Amniotic epithelial cell (primary cell): ENCODE data around the gene NRARP.

Source experiments
- DNase-seq: peaks from one replicate; pipeline ENCODE4 v3.0.0-alpha.2; 2010; ENCODE audit warnings: low read depth

NRARP gene

GRCh38 chr9:137276473-137277328 lies 25.4 kb downstream of the NRARP start:
- no peak for DNase-seq

- no peak for DNase-seq
Measured at GRCh38 chr9:137275588-137276472, 26.2 kb downstream of the NRARP start.

GRCh38 chr9:137275203-137275587 lies 26.9 kb downstream of the NRARP start:
- no peak for DNase-seq

- DNase-seq: no peak
Measured at GRCh38 chr9:137273611-137274320, 28.3 kb downstream of the NRARP start.

- no peak for DNase-seq
Measured at GRCh38 chr9:137273095-137273490, 29.0 kb downstream of the NRARP start.

- DNase-seq: no peak
Measured at GRCh38 chr9:137272241-137273094, 29.6 kb downstream of the NRARP start.

- no peak for DNase-seq
Measured at GRCh38 chr9:137271696-137272076, 30.4 kb downstream of the NRARP start.

GRCh38 chr9:137270929-137271695 lies 31.0 kb downstream of the NRARP start:
- DNase-seq: no peak

GRCh38 chr9:137269231-137269772 lies 32.8 kb downstream of the NRARP start:
- peak; percentile 21 for DNase-seq

DNA sequence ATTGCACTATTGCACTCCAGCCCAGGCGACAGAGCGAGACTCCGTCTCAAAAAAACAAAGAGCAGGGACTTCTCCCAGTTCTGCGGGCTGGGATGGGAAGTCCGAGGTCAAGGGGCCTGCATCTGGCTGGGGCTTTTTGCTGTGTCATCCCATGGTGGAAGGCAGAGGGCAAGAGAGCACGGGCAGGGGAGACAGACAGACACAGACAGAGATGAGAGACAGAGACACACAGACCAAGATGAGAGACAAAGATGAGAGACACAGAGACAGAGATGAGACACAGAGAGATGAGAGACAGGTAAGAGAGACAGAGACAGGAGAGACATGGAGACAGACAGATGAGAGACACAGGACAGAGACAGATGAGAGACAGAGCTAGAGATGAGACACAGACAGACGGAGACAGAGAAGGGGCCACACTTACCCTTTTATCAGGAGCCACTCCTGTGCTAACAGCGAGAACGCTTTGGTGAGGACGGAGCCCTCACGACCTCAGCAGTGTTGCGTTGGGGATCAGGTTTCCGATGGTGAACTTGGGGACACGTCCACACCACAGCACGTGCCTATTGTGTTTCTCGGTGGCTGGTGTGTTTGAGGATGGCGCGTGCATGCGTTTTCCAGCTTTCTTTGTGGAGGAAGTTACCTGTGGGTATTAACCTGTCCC lies 33.4 kb downstream of the NRARP start:
- no peak for DNase-seq

- DNase-seq: peak; percentile 47
Measured at GRCh38 chr9:137267933-137268355, 34.1 kb downstream of the NRARP start.

GRCh38 chr9:137266585-137267453 lies 35.3 kb downstream of the NRARP start:
- DNase-seq: no peak

GRCh38 chr9:137266162-137266527 lies 35.9 kb downstream of the NRARP start:
- DNase-seq: no peak

DNA sequence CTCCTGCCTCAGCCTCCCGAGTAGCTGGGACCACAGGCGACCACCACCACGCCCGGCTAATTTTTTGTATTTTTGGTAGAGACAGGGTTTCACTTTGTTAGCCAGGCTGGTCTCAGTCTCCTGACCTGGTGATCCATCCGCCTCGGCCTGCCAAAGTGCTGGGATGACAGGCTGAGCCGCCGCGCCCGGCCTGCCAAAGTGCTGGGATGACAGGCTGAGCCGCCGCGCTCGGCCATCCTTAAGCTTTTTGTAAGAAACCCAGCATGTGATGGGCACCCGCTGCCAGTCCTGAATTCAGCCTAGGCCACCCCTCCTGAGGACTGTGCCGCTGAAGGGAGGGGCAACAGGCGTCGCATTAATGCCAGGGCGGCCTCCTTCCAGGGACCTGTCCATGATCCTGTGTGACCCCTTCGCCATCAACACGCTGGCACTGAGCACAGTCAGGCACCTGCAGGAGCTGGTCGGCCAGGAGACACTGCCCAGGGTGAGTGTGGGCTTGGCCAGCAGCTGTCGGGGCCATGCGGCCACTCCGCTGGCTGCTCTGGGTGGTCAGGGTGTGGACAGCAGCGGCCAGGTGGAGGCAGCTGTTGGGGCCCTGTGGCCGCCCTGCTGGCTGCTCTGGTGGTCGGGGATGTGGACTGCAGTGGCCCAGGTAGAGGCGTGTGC lies 36.4 kb downstream of the NRARP start:
- DNase-seq: no peak

DNA sequence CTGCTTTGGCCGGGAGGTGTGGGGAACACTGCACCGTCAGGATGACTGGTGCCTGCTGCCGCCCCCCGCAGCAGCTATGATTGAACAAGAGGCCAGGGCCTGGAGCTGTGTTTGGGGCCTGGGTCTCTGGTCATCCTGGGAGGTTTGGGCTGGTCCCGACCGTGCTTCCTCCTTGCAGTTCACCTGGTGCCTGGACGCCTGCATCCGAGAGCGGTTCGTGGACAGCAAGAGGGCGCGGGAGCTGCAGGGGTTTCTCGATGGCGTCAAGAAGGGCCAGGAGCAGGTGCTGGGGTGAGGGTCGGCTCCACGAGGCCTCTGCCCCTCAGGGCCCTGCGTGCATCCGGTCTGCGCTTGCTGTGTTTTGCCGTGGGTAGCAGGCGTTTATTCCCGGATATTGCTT lies 38.0 kb downstream of the NRARP start:
- DNase-seq: no peak

DNA sequence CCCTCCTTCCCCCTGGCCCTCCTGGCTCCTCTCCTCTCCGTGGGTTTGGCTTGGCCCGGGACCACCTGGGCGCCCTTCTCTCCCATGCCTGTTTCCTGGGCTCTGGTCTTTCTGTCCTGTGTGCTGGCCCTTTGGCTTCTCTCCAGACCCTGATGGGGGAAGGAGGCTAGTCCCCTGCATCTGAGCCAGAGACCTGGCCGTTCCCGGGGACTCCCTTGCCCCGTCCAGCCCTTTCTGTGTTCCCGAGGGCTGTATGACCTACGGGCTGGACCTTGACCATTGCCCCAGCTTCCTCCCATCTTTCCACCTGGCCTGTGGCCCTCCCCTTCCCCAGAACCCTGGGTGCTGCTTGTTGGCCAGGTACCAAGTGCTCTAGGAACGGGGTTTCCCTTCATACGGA lies 38.6 kb downstream of the NRARP start:
- no peak for DNase-seq

DNA sequence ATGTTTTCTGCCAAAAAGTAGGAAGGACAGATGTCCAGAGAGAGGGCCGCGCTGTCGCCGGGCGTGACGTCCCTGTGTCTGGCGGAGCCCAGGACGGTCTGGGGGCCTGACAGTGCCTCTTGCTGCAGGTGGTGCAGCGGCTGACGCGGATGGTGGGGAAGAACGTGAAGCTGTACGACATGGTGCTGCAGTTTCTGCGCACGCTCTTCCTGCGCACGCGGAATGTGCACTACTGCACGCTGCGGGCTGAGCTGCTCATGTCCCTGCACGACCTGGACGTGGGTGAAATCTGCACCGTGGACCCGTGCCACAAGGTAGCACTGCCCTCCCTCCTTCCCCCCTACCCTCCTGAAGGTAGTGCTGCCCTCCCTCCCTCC lies 39.2 kb downstream of the NRARP start:
- DNase-seq: no peak

GRCh38 chr9:137262173-137262908 lies 39.7 kb downstream of the NRARP start:
- peak; percentile 41 for DNase-seq
